HG02642 (cell line): Measurements from ENCODE around the gene MTIF2.
A peak's percentile ranks its signal among the peaks of the same experiment; 100 is the strongest.
"Not testable (repeated sequence)": the region's sequence is repeated elsewhere in the genome, so short reads cannot be mapped to it uniquely, and the experiment has no call there.

Experiments
- ATAC-seq: cut with Tn5 transposase; IDR thresholded peaks from one replicate; pipeline ENCODE4 v1.9.1; 2021; ENCODE audit warnings: mild to moderate bottlenecking; ENCODE audit not compliant: unreplicated experiment, poor library complexity

The MTIF2 gene

DNA sequence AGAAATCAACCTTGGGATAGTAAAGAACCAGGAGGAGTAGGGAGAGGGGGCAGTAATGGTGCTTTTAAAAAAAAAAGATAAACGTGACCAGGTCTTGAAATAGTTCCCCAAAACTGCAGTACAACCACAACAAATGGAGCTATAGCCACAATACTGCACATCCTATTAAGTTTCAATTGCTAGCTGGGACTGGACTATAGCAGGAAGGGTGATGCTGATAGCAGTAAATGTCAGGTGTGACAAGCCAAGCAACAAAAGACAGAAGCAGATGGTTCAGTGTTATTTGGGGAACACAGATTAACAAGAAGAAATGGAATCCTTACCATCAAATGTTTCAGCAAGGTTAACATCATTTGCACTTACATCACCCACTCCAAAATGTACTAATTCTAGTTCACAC lies 26.4 kb downstream of the MTIF2 start:
- no peak for ATAC-seq

DNA sequence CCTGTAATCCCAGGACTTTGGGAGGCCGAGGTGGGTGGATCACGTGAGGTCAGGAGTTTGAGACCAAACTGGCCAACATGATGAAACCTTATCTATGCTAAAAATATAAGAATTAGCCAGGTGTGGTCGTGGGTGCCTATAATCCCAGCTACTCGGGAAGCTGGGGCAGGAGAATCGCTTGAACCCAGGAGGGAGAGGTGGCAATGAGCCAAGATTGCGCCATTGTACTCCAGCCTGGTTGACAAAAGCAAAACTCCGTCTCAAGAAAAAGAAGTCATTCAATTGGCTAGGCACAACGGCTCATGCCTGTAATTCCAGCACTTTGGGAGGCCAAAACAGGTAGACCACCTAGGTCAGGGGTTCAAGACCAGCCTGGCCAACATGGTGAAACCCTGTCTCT lies 27.4 kb downstream of the MTIF2 start:
- not testable (repeated sequence) for ATAC-seq

DNA sequence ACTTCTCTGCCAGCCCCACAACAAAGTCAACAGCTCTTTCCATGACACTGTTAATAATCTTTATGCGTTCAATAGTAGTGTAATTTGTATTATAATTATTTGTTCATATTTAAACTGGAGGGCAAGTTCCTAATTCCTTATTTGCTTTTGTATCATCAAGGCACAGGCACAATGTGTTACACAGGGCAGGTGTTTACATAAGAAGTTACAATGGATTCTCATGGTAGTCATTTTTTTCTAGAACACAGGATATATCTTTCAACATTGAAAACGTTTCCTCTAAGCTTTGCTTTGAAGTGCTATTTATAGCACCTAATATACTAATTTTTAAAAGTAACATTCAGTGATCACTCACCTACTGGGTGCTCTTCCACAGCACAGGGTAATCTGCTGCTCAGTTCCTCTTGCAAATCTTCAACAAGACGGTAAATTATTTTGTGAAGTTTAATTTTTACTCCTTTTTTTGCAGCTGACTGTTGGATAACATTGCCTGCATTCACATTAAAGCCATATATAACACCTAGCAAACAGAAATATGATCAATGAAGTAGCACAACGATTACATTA lies 29.3 kb downstream of the MTIF2 start:
- no peak for ATAC-seq

DNA sequence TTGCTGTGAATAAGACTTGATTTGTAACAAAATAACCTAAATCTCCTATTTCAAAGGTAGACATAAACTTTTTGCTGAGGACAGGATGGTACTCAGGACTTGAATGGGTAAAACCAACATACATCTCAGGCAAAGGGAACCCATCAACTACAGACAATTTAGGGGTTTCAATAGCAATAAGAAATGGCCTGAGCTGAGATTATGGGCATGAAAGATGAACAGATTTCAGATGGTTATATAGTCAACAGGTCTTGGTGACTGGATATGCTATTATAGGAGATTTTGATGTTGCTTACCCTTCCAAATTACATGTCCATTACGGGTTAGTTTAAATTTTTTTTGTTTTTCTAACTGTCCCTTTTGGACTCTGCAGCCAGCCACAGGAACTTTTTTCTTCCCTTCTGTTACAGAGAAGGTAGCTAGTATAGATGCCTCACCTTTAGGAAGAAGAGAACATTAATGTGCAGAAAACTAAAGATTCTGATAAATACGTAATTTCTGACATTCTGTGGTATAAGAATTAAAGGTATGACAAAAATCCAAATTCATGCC lies 32.0 kb downstream of the MTIF2 start:
- no peak for ATAC-seq

DNA sequence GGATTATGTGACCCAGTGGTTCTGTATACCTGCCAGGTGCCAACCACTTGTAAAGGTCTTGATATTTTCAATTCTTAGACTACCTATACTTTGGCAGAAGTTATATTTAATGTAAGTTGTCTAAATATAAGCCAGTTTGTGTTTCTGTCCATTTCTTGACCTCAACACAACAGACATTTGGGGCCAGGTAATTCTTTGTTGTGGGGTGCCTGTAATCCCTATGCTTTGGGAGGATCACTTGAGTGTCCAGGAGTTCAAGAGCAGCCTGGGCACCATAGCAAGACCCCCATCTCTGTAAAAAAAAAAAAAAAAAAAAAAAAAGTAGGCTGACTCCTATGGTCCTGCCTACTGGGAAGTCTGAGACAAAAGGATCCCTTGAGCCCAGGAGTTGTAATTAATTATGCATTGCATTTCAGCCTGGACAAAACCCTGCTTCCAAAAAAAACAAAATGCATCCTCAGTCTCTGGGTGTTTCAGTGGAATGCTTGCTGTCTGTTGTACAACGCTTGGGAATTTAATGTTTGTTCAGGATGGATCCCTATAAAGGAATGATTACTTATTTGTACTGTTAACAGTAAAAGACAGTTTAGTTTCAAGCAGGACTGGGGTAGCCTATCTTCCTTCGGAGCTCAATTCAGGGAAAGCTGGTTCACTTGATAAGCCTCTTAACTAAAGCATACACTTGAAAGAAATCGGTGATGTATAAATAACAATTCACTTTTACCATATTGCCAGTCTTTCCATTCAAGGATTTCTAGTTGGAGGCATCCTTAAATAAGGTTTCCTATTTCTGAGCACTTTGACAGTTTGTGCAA lies 33.1 kb downstream of the MTIF2 start:
- ATAC-seq = no peak

DNA sequence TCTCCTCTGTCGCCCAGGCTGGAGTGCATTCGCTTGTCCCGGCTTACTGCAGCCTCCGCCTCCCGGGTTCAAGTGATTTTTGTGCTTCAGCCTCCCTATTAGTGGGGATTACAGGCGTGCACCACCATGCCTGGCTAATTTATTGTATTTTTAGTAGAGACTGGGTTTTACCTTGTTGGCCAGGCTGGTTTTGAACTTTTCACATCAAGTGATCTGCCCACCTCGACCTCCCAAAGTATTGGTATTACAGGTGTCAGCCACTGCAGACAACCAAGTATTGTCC lies 35.4 kb downstream of the MTIF2 start:
- ATAC-seq = no peak

DNA sequence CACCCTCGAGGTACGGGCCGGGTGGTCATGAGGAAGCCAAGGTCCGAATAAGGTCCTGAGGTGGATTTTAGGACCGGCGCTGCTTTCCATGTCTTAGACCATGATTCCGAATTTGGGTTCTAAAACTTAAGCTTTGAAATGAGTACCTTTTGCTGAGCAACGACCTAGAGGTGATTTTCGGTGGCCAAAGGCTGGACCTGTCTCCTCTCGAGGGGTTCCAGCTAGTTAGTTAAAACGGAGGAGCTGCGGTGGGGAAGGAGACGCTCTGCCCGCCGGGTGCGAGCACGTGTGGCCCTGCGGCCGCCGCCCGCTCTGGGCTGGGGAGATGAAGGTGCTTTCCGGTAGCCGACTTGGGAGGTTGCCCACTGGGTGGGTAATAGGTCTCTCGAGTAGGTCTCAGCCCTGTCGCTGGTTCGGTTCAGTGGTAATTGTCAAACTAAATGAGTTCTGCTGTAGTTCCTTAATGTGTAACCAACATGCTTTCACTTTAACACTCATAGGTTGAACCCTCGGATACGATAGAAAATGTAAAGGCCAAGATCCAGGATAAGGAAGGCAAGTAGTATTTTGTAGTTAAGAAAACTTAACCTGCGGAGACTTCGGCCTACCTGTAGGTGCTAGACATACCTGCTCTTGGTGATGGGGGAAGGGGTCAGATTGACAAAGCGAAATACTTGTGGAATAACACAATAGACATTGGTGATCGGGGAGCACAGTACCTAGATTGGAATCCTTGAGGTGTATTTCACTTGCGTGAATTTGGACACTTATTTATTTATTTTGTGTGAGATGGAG lies 36.0 kb downstream of the MTIF2 start:
- peak; percentile 35 for ATAC-seq

DNA sequence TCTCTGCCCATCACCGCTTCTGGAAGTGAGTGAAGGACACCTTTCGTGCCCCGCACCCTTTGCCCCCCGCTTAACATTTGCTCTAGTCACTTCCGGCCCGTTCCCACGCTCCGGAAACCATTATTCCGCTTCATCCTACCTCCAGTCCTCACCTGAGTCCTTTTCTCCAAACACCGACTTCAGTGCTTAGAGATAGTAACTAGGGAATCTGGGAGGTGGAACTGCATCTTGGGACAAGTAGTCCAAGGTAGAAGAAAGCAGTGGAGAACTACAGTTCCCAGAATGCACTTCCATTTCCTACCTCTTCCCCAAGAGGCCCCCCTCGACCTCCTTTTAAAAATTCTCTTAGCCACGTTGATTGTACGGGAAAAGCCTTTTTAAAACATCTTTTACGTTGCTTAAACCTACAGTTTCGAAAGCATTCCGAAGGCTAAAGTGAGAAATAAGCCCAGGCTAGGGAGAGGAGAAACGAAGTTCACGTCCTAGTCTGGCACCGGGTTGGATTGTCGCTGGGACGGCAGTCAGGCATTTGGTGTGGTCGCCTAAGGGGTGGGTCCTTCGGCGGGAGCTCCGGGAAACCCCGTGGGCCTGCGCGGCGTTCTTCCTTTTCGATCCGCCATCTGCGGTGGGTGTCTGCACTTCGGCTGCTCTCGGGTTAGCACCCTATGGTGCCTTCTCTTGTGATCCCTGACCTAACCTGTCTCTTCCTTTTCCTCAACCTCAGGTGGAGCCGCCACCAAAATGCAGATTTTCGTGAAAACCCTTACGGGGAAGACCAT lies 36.8 kb downstream of the MTIF2 start, which contains the start of the genes CLHC1 and RPS27A:
Gene CLHC1 (minus strand): TSS at position 210 of the 779 bp plus-strand sequence. CDS start 9,882 bp downstream, outside the sequence.
Gene RPS27A (plus strand): TSS at position 605 of the 779 bp plus-strand sequence. CDS start 137 bp downstream, at position 742.
- ATAC-seq = peak; percentile 85

DNA sequence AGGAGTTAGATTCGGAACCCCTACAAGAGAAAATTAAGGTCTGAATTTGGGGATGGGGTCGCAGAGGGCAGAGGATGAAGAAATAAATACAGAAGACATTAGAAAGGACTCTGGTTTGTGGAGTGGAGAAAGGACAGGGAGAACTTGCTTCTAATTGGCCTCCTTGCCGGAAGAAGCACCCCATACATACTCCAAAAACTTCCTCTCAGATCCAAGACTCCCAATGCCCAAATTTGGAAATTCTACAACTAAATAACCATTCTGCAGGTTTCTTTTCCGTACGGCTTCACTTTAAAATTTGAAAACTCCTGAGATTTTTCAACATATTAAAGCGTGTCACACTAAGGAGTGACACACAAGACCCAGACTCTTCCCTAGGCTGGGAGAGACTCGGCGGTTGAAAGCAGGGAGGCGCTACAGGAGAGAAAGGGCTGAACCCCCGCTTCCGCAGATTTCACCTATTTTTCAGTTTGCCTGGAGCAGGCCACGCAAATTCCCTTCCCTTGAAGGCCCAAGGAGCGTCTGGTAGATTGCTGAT lies 37.4 kb downstream of the MTIF2 start:
- ATAC-seq = peak; percentile 5

DNA sequence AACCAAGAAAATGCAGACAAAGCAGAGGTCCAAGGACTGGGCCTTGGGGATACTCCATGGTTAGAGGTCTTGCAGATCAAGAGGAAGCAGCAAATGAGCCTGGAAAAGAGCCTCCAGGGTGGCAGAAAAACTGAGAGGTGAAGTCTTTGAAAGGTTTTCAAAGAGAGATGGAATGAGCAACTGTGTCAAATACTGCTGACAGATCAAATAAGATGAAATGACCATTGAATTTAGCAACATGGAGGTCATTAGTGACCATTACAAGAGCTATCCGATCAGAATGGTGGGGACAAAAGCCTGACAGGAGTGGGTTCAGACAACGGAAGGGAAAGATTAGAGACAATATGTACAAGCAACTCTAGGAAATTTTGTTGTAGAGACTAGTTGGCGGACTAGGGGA lies 38.5 kb downstream of the MTIF2 start:
- no peak for ATAC-seq

DNA sequence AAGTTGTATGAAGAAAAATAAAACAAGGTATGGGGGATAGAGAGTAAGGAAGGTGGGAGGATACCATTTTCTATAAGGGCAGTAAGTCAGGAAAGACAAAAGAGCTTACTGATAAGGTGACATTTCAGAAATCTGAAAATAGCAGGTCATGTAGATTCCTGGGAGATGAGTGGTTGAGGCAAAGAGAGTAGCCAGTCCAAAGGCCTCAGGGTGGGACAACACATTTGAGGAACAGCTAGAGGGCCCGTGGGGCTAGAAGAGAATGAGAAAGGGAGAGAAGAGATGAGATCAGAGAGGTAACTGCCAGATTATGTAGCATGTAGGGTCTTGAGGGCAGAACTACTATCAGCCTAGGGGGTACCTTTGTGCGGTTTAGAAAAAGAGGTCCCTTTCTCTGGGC lies 39.8 kb downstream of the MTIF2 start:
- ATAC-seq = no peak

DNA sequence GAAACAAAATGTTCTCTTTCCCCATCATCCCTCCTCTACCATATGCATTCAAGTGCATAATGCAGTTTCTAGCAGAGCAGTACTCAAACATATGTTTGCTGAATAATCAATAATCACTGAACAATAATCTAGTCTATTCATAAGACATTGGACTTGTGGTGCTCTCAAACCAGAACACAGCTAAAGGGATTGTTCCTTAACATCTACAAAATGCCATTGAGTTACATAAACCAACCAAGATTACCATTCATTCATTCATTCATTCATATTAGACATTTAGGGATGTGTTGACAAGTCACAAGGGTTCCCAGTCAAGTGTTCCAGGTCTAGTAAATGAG lies 40.8 kb downstream of the MTIF2 start:
- no peak for ATAC-seq

DNA sequence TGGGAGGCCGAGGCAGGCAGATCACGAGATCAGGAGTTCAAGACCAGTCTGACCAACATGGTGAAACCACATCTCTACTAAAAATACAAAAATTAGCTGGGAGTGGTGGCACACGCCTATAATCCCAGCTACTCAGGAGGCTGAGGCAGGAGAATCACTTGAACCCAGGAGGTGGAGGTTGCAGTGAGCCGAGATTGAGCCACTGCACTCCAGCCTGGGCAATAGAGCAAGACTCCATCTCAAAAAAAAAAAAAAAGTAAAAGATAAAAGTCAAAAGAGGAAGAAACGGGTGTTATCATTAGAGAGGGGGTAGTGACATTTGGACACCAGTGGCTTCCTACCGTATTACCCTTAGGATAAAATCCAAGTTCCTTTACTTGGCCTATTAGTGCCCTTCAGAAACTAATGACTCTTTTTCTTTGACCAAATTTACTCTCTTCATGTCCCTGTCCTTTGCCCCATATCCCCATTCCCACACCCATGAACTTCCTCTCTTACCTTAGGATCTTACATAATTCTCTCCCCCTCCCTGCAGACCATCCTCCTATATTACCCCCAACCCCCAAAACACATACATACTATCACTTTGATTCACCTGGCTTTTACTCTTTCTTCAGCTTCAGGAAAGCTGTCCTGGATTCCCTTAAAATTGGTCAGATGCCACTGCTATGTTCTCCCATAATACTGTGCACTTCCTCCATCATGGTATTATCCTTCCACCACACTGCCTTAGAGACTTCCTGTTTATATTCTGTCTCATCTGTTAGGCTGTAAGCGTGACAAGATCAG lies 41.4 kb downstream of the MTIF2 start:
- ATAC-seq = not testable (repeated sequence)

DNA sequence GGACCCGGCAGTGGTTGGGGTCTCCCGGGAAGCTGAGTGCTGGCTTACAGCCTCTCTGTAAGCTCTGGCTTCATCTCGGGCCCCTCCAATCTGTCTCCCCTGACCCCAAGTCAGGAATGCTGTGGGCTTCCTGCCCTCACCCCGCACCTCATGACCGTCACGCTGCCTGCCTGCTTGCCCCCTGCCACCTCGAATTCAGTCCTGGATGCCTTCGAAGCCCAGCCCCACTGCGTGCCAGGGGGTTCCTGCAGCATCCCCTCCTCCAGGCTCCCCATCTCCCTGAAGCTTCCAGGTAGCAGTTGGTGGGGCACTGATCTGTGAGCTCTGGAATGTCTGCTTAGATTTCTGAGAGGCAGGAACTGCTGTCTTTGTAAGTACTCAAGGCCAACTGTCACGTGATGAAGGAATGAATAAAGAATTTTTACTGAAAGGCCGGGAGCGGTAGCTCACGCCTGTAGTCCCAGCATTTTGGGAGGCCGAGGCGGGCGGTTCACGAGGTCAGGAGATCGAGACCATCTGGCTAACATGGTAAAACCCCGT lies 43.5 kb downstream of the MTIF2 start:
- ATAC-seq = no peak

DNA sequence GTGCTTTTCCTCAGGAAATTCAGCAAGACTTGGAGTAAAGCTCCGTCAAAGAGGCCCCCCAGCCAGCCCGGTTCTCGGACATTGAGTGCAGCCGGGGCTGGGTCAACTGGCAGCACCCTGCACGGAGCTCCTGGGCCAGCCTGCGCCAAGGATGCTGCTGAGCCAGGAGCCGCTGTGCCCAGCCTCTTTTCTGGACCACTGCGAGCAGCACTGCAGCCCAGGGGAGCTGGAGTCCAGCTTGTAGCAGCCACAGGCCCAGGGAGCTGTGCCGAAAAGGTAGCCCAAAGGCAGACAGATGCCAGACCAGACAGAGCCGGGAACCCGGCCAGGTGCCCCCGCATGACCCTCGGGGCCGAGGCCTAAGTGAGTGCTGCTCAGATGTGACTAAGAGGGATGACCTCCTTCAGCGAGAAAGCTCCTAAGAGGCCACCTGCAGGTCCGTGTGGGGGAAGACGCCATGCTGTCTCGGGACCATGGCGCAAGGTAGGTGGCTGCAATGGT lies 44.2 kb downstream of the MTIF2 start:
- ATAC-seq = no peak

DNA sequence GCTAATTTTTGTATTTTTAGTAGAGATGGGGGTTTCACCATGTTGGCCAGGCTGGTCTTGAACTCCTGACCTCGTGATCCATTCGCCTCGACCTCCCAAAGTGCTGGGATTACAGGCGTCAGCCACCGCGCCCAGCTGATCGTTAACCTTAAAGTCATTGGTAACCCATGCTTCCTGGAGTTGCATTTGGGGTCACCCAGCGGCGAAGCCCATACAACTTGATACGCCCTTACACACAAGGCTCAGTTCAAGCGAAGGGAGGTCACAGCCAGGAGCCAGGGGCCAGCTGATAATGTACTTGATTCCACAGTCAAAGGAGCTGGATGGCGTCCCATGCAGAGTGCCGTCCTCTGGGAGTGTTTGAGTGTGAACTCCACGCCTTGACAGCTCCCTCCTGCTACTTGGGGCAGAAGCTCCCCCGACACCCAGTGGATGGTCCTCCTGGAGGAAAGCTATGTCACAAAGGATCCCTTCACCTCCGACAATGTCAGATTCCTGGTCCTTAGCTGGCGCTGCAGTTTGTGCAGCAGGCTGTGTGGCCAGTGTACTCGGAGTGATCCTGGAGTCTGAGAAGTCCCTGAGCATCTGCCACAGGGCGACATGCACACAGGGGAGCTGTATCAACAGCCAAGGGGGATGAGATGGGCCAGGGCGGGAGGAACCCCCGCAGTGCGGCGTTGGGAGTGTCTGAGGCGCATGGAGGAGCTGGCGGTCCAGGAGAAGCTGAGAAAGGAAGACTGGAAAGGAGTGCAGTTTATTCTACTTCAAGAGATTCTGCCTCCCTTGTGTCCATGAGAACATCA lies 44.9 kb downstream of the MTIF2 start:
- ATAC-seq = no peak

DNA sequence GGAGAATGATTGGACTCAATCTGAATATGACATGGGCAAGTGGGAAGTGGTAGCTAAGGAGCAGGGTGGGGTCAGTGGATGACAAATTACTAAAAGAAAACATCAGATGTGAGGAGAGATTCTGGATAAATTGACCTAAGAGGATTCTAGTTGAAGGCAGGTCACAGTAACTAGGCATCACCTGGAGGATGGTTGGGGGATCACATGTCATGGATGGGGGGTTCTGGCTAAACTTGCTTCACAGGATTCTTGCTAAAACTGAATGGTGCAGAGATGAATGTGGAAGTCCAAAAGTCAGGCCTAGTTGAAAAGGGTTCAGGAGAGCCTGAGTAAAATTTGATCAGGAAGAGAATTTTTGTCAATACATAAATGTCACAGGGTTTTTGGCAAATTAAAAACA lies 55.2 kb downstream of the MTIF2 start:
- no peak for ATAC-seq

DNA sequence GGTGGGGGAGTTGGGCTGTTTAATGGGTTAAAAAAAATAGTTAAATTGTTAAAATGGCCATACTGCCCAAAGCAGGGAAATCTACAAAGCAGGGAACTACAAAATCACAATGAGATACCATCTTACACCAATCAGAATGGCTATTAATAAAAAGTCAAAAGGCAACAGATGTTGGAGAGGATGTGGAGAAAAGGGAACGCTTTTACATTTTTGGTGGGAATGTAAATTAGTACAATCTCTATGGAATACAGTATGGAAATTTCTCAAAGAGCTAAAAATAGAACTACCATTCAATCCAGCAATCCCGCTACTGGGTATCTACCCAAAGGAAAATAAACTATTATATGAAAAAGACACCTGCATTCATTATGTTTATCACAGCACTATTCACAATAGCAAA lies 64.1 kb downstream of the MTIF2 start:
- ATAC-seq = no peak
